ENCODE measurements around the gene CD40LG.

- TF ChIP-seq, protein P1, sequence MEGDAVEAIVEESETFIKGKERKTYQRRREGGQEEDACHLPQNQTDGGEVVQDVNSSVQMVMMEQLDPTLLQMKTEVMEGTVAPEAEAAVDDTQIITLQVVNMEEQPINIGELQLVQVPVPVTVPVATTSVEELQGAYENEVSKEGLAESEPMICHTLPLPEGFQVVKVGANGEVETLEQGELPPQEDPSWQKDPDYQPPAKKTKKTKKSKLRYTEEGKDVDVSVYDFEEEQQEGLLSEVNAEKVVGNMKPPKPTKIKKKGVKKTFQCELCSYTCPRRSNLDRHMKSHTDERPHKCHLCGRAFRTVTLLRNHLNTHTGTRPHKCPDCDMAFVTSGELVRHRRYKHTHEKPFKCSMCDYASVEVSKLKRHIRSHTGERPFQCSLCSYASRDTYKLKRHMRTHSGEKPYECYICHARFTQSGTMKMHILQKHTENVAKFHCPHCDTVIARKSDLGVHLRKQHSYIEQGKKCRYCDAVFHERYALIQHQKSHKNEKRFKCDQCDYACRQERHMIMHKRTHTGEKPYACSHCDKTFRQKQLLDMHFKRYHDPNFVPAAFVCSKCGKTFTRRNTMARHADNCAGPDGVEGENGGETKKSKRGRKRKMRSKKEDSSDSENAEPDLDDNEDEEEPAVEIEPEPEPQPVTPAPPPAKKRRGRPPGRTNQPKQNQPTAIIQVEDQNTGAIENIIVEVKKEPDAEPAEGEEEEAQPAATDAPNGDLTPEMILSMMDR (IDR thresholded peaks at IDR 0.05) = no peak
- TF ChIP-seq POLR2A (IDR thresholded peaks at IDR 0.05) = no peak
These were observed 21.1 kb upstream of the CD40LG start for GRCh38 chrX:136626891-136627290.

All from esophagus squamous epithelium (tissue), 4 donors.